Measurements from ENCODE around the gene EIF3F. TPM values are rescaled to one million over a fixed set of nuclear protein-coding genes. Genes with fewer than 3 reads are reported as not detected.

The EIF3F gene
- polyA plus RNA-seq, 1 donor from 2014 or later: 266 TPM

DNA sequence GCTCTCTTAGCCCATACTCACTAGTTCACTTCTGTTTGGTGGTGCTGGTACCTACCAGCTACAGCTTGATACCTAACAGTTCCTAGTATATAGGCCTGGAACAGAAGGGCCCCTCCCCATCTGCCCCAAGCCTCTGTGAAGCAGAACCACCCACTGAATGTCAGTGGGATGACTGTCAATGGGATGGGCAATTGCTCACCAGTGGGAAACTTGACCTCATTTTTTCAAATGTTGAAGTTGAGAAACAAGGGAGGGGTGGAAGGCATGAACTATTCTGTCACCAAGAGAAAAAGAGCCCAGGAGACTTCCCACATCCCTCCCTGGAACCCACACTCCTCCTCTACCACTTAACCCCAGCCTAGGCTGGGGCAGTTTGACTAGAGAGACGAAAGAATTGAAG is 21.8 kb upstream of the EIF3F start, which contains the start of gene NLRP10:
NLRP10 (minus strand) TSS at position 62 of the 400 bp plus-strand sequence. CDS start 1,952 bp downstream, outside the sequence.
- no peaks in the 10 kb centered on the region for H3K27me3 ChIP-seq (ENCODE audit: insufficient read depth, low read depth, low read length)
- no peaks in the 10 kb centered on the region for H3K79me2 ChIP-seq (replicated peaks; ENCODE audit: insufficient read depth, low read length)
- H3F3A ChIP-seq (ENCODE audit: insufficient read depth, low read length, poor library complexity, severe bottlenecking): no peaks in the 10 kb centered on the region
- no peak within 1 kb of the TSS for H2AFZ ChIP-seq (ENCODE audit: low read depth, low read length)
- H3K27ac ChIP-seq (ENCODE audit: low read length): no peak within 1 kb of the TSS
- H3K9me3 ChIP-seq (ENCODE audit: low read length): no peaks in the 10 kb centered on the region
- H3K9me2 ChIP-seq (ENCODE audit: insufficient read depth, low read length): no peaks in the 10 kb centered on the region
- H3K4me2 ChIP-seq (ENCODE audit: low read length): no peak within 1 kb of the TSS
- H3K36me3 ChIP-seq (ENCODE audit: insufficient read depth, low read length): no peaks in the 10 kb centered on the region
- TF ChIP-seq RAD21 (conservative IDR thresholded peaks at IDR 0.05) (no peak), POLR2AphosphoS5 (IDR thresholded peaks at IDR 0.05) (no peak), TAF1 (IDR thresholded peaks at IDR 0.05; ENCODE audit: low read depth) (no peak), MXI1 (conservative IDR thresholded peaks at IDR 0.05; ENCODE audit: poor library complexity, severe bottlenecking) (no peak), EZH2 (IDR thresholded peaks at IDR 0.05; ENCODE audit: borderline replicate concordance, insufficient read depth, low read length, poor library complexity, severe bottlenecking) (no peak), SMC3 (conservative IDR thresholded peaks at IDR 0.05; ENCODE audit: poor library complexity) (no peak), EP300 (conservative IDR thresholded peaks at IDR 0.05; ENCODE audit: poor library complexity, severe bottlenecking) (no peak)
- TF ChIP-seq, protein P1, sequence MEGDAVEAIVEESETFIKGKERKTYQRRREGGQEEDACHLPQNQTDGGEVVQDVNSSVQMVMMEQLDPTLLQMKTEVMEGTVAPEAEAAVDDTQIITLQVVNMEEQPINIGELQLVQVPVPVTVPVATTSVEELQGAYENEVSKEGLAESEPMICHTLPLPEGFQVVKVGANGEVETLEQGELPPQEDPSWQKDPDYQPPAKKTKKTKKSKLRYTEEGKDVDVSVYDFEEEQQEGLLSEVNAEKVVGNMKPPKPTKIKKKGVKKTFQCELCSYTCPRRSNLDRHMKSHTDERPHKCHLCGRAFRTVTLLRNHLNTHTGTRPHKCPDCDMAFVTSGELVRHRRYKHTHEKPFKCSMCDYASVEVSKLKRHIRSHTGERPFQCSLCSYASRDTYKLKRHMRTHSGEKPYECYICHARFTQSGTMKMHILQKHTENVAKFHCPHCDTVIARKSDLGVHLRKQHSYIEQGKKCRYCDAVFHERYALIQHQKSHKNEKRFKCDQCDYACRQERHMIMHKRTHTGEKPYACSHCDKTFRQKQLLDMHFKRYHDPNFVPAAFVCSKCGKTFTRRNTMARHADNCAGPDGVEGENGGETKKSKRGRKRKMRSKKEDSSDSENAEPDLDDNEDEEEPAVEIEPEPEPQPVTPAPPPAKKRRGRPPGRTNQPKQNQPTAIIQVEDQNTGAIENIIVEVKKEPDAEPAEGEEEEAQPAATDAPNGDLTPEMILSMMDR (IDR thresholded peaks at IDR 0.05; ENCODE audit: poor library complexity, severe bottlenecking): no peak
- TF ChIP-seq, protein P2, sequence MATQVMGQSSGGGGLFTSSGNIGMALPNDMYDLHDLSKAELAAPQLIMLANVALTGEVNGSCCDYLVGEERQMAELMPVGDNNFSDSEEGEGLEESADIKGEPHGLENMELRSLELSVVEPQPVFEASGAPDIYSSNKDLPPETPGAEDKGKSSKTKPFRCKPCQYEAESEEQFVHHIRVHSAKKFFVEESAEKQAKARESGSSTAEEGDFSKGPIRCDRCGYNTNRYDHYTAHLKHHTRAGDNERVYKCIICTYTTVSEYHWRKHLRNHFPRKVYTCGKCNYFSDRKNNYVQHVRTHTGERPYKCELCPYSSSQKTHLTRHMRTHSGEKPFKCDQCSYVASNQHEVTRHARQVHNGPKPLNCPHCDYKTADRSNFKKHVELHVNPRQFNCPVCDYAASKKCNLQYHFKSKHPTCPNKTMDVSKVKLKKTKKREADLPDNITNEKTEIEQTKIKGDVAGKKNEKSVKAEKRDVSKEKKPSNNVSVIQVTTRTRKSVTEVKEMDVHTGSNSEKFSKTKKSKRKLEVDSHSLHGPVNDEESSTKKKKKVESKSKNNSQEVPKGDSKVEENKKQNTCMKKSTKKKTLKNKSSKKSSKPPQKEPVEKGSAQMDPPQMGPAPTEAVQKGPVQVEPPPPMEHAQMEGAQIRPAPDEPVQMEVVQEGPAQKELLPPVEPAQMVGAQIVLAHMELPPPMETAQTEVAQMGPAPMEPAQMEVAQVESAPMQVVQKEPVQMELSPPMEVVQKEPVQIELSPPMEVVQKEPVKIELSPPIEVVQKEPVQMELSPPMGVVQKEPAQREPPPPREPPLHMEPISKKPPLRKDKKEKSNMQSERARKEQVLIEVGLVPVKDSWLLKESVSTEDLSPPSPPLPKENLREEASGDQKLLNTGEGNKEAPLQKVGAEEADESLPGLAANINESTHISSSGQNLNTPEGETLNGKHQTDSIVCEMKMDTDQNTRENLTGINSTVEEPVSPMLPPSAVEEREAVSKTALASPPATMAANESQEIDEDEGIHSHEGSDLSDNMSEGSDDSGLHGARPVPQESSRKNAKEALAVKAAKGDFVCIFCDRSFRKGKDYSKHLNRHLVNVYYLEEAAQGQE (IDR thresholded peaks at IDR 0.05; ENCODE audit: borderline replicate concordance): no peak
- no peaks in the 10 kb centered on the region for H4K20me1 ChIP-seq (ENCODE audit: insufficient read depth)
- H3K9ac ChIP-seq (ENCODE audit: low read length): no peak within 1 kb of the TSS
- no peak within 1 kb of the TSS for H3K4me3 ChIP-seq (ENCODE audit: low read length)

DNA sequence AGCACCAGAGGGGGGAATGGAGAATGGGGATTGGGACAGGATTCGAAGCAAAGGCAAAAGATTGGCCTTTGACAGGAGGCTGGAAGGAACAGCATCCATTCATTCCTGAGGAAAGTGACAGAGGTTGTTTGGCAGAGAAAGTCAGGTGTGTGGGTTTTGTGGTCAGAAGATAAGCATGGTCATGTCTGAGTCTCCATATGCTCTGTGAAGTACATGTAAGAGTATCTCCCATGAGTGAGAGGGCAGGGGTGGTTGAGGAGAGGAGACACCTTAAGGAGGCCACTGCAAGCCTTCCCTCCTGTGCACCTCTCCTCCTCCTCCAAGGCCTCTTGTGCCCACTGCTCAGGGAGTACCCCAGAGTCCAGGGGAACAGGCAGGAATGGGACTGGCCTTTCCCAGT is 20.0 kb upstream of the EIF3F start:
- TF ChIP-seq EZH2 (IDR thresholded peaks at IDR 0.05; ENCODE audit: borderline replicate concordance, insufficient read depth, low read length, poor library complexity, severe bottlenecking): no peak
- TF ChIP-seq TAF1 (IDR thresholded peaks at IDR 0.05; ENCODE audit: low read depth): no peak
- no peak for TF ChIP-seq POLR2AphosphoS5 (IDR thresholded peaks at IDR 0.05)
- no peak for TF ChIP-seq RAD21 (conservative IDR thresholded peaks at IDR 0.05)
- TF ChIP-seq EP300 (conservative IDR thresholded peaks at IDR 0.05; ENCODE audit: poor library complexity, severe bottlenecking): no peak
- TF ChIP-seq, protein P1 (IDR thresholded peaks at IDR 0.05; ENCODE audit: poor library complexity, severe bottlenecking): no peak
- TF ChIP-seq SMC3 (conservative IDR thresholded peaks at IDR 0.05; ENCODE audit: poor library complexity): no peak
- TF ChIP-seq, protein P2 (IDR thresholded peaks at IDR 0.05; ENCODE audit: borderline replicate concordance): no peak
- no peaks in the 10 kb centered on the region for H3K9me3 ChIP-seq (ENCODE audit: low read length)
- H3K36me3 ChIP-seq (ENCODE audit: insufficient read depth, low read length): no peaks in the 10 kb centered on the region
- no peak overlapping the region for H2AFZ ChIP-seq (ENCODE audit: low read depth, low read length)
- no peak overlapping the region for H3K4me2 ChIP-seq (ENCODE audit: low read length)
- H4K20me1 ChIP-seq (ENCODE audit: insufficient read depth): no peaks in the 10 kb centered on the region
- H3F3A ChIP-seq (ENCODE audit: insufficient read depth, low read length, poor library complexity, severe bottlenecking): no peaks in the 10 kb centered on the region
- no peak overlapping the region for H3K9ac ChIP-seq (ENCODE audit: low read length)
- no peaks in the 10 kb centered on the region for H3K9me2 ChIP-seq (ENCODE audit: insufficient read depth, low read length)
- H3K27me3 ChIP-seq (ENCODE audit: insufficient read depth, low read depth, low read length): no peaks in the 10 kb centered on the region
- H3K27ac ChIP-seq (ENCODE audit: low read length): no peak overlapping the region
- no peaks in the 10 kb centered on the region for H3K79me2 ChIP-seq (replicated peaks; ENCODE audit: insufficient read depth, low read length)
- H3K4me3 ChIP-seq (ENCODE audit: low read length): no peak overlapping the region

Measured in neural cell (in vitro differentiated cells).